H1 (cell line): ENCODE results near the gene PPP4R1.

Source experiments
- ATF3 ChIP-seq: IDR thresholded peaks from 2 replicates; pipeline ENCODE4 v1.6.1; 2011; ENCODE audit warnings: low read depth, mild to moderate bottlenecking, low read length; ENCODE audit not compliant: insufficient read depth
- CBX5 ChIP-seq: fragments of 300-800, 300-1000 bp; sonication (generic); IDR thresholded peaks from 2 replicates; pipeline ENCODE4 v1.7.1; 2016; ENCODE audit warnings: antibody characterized with exemption, low read length, low read depth
- CEBPB ChIP-seq: IDR thresholded peaks from 2 replicates; pipeline ENCODE4 v1.6.1; 2012; ENCODE audit warnings: low read depth, low read length
- CREB1 ChIP-seq: IDR thresholded peaks from 2 replicates; pipeline ENCODE4 v1.6.1; 2012; ENCODE audit warnings: inconsistent platforms
- CTCF ChIP-seq, 3 experiments: IDR thresholded peaks; 1 replicate in 2 of 3; 2 replicates in 1 of 3; pipeline versions ENCODE4 v1.5.1 to v1.6.1; 2011; ENCODE audit warnings: low read length in 3 of 3, mild to moderate bottlenecking in 3 of 3, inconsistent platforms in 2 of 3, low read depth in 1 of 3, moderate library complexity in 1 of 3; ENCODE audit not compliant: insufficient read depth in 1 of 3; ENCODE audit errors: control extremely low read depth in 1 of 3
- EP300 ChIP-seq, 2 experiments: IDR thresholded peaks; 1 replicate in 1 of 2; 2 replicates in 1 of 2; pipeline ENCODE4 v1.6.1; 2011 to 2012; ENCODE audit warnings: low read depth in 2 of 2, low read length in 2 of 2, mild to moderate bottlenecking in 2 of 2, borderline replicate concordance in 1 of 2, inconsistent platforms in 1 of 2, moderate library complexity in 1 of 2
- EZH2 ChIP-seq: fragments of 200-600 bp; sonication (generic); IDR thresholded peaks from 2 replicates; pipeline ENCODE4 v1.7.1; 2012; ENCODE audit warnings: low read depth, mild to moderate bottlenecking, moderate library complexity, low read length, inconsistent platforms; ENCODE audit not compliant: severe bottlenecking
- HDAC6 ChIP-seq: IDR thresholded peaks from one replicate; pipeline ENCODE4 v1.7.1; 2012; ENCODE audit warnings: low read depth, mild to moderate bottlenecking, inconsistent platforms, low read length, moderate library complexity
- POLR2AphosphoS5 ChIP-seq: IDR thresholded peaks from 2 replicates; pipeline ENCODE4 v1.6.1; 2011; ENCODE audit warnings: low read depth, low read length
- RXRA ChIP-seq: IDR thresholded peaks from 2 replicates; pipeline ENCODE4 v1.6.1; 2011; ENCODE audit warnings: low read depth, mild to moderate bottlenecking, low read length, moderate library complexity; ENCODE audit not compliant: insufficient read depth
- SIX5 ChIP-seq: IDR thresholded peaks from 2 replicates; pipeline ENCODE4 v1.6.1; 2011; ENCODE audit warnings: mild to moderate bottlenecking, low read depth, low read length
- TAF1 ChIP-seq: IDR thresholded peaks from 2 replicates; pipeline ENCODE4 v1.6.1; 2011; ENCODE audit warnings: mild to moderate bottlenecking, low read depth, low read length

GRCh38 chr18:9539938-9540337, 74.4 kb downstream of the PPP4R1 start:
- TF ChIP-seq HDAC6 (no peak), RXRA (no peak), EZH2 (no peak), CTCF (IDR thresholded peaks at IDR 0.05; ENCODE audit: control extremely low read depth in 1 of 3, insufficient read depth in 1 of 3, low read depth in 1 of 3, low read length in 3 of 3) (no peak), EP300 (IDR thresholded peaks at IDR 0.05; ENCODE audit: borderline replicate concordance in 1 of 2, low read depth in 2 of 2, low read length in 2 of 2) (no peak), CREB1 (no peak), CBX5 (no peak), CEBPB (no peak), TAF1 (no peak), SIX5 (no peak), ATF3 (no peak), POLR2AphosphoS5 (no peak)
